K562 (cell line): ENCODE measurements around the gene TANC1. TPM values are rescaled to one million over a fixed set of nuclear protein-coding genes. Genes with fewer than 3 reads are reported as not detected.

Source experiments
- ATAC-seq: fragments of 200-7000 bp; cut with Tn5 transposase; 3 replicates; pipeline ENCODE4 v1.9.1; 2020; ENCODE audit warnings: moderate library complexity
- BruUV-seq: library from RNA; stranded (reverse); fragments of 400-500 nt; replicated peaks from 2 replicates; lab custom pipeline; 2021; lab: Mats Ljungman, UMichigan
- CTCF ChIA-PET: fragments of 300-600 bp; formaldehyde crosslinking; extraction: SDS; loops from one replicate; lab custom pipeline; 2021; ENCODE audit warnings: low intra/inter-chr PET ratio; lab: Yijun Ruan, JAX
- POLR2A ChIA-PET: fragments of 300-600, 350-650 bp; sonication (Branson Sonifier 250); formaldehyde crosslinking; extraction: SDS; loops from one replicate; lab custom pipeline; 2021; ENCODE audit warnings: antibody characterized with exemption, inconsistent platforms; lab: Yijun Ruan, JAX
- DNase-seq, 4 experiments: peaks; one replicate each; pipeline versions ENCODE4 v3.0.0 to v3.0.0-alpha.2; 2011 to 2018; ENCODE audit warnings: low spot score in 3 of 4, mixed read lengths in 3 of 4; ENCODE audit errors: extremely low read depth in 1 of 4
- FAIRE-seq: peaks from 2 replicates; lab custom pipeline; 2011; peaks lifted over from hg19 to GRCh38; lab: Jason Lieb, UNC
- H2AFZ ChIP-seq: 2 replicates; pipeline ENCODE4 v1.6.0; 2011; ENCODE audit warnings: low read depth, low read length, control low read depth, inconsistent platforms
- H3K27ac ChIP-seq: fragments of 200-600 bp; 3 replicates; pipeline ENCODE4 v1.8.0; 2011; ENCODE audit warnings: low read depth, mild to moderate bottlenecking, control low read depth, inconsistent platforms, low read length, moderate library complexity, mixed read lengths; ENCODE audit errors: extremely low read depth
- H3K27me3 ChIP-seq, 2 experiments: fragments of 300-600 bp in 1 of 2; 2 replicates in 1 of 2; 3 replicates in 1 of 2; pipeline versions ENCODE4 v1.6.0 to v1.8.0; 2011; ENCODE audit warnings: inconsistent platforms in 2 of 2, low read length in 2 of 2, mild to moderate bottlenecking in 1 of 2, mixed read lengths in 1 of 2, moderate library complexity in 1 of 2; ENCODE audit not compliant: control insufficient read depth in 2 of 2, insufficient read depth in 2 of 2
- H3K36me3 ChIP-seq: fragments of 300-600 bp; 3 replicates; pipeline ENCODE4 v1.8.0; 2011; ENCODE audit warnings: mild to moderate bottlenecking, low read length, inconsistent platforms; ENCODE audit not compliant: control insufficient read depth, insufficient read depth
- H3K4me1 ChIP-seq, 2 experiments: fragments of 200-600 bp in 1 of 2; replicated peaks in 1 of 2; 2 replicates in 1 of 2; 3 replicates in 1 of 2; pipeline versions ENCODE4 v1.5.1 to v1.8.0; 2011; ENCODE audit warnings: inconsistent platforms in 2 of 2, low read length in 2 of 2, mild to moderate bottlenecking in 1 of 2, mixed read lengths in 1 of 2, moderate library complexity in 1 of 2; ENCODE audit not compliant: control insufficient read depth in 2 of 2, insufficient read depth in 2 of 2
- H3K4me2 ChIP-seq: 2 replicates; pipeline ENCODE4 v1.6.1; 2011; ENCODE audit warnings: low read length, control low read depth, inconsistent platforms, mixed read lengths; ENCODE audit not compliant: insufficient read depth
- H3K4me3 ChIP-seq: fragments of 200-600 bp; sonication (generic), shearing (Covaris generic); 2 replicates; pipeline ENCODE4 v1.5.1; 2016; ENCODE audit warnings: control low read depth, inconsistent platforms
- H3K79me2 ChIP-seq: fragments of 200-600 bp; 3 replicates; pipeline ENCODE4 v1.8.0; 2011; ENCODE audit warnings: low read length, inconsistent platforms; ENCODE audit not compliant: control insufficient read depth, insufficient read depth
- H3K9ac ChIP-seq, 2 experiments: 2 replicates each; pipeline versions ENCODE4 v1.6.0 to v1.6.1; 2011; ENCODE audit warnings: low read depth in 2 of 2, low read length in 2 of 2, control low read depth in 1 of 2, inconsistent platforms in 1 of 2, mild to moderate bottlenecking in 1 of 2, mixed read lengths in 1 of 2; ENCODE audit not compliant: insufficient read depth in 1 of 2
- H3K9me1 ChIP-seq: one replicate; pipeline ENCODE4 v1.6.0; 2011; ENCODE audit warnings: inconsistent platforms, mild to moderate bottlenecking, low read length, moderate library complexity; ENCODE audit not compliant: control insufficient read depth, insufficient read depth
- H3K9me3 ChIP-seq: replicated peaks from 2 replicates; pipeline ENCODE4 v1.5.1; 2011; ENCODE audit warnings: low read depth, low read length, inconsistent platforms; ENCODE audit not compliant: control insufficient read depth, insufficient read depth
- H4K20me1 ChIP-seq: replicated peaks from 2 replicates; pipeline ENCODE4 v1.6.1; 2011; ENCODE audit warnings: low read length, inconsistent platforms, mixed read lengths; ENCODE audit not compliant: control insufficient read depth, insufficient read depth
- CTCFL ChIP-seq: IDR thresholded peaks from 2 replicates; pipeline ENCODE4 v1.6.1; 2011; ENCODE audit warnings: borderline replicate concordance, low read depth, mild to moderate bottlenecking, moderate library complexity, low read length; ENCODE audit not compliant: insufficient read depth, poor library complexity, severe bottlenecking
- FOS ChIP-seq: IDR thresholded peaks from 3 replicates; pipeline ENCODE4 v1.6.1; 2011; ENCODE audit not compliant: insufficient read length; ENCODE audit errors: extremely low read depth
- HIVEP1 ChIP-seq: fragments of 250-450 bp; sonication (Bioruptor Pico); IDR thresholded peaks from 2 replicates; pipeline ENCODE4 v1.4.0; 2020; ENCODE audit warnings: mild to moderate bottlenecking
- MTA1 ChIP-seq: fragments of 450-650 bp; IDR thresholded peaks from 2 replicates; pipeline ENCODE4 v1.6.1; 2017; ENCODE audit warnings: borderline replicate concordance
- PHF8 ChIP-seq: fragments of 200-600 bp; sonication (generic); IDR thresholded peaks from 2 replicates; pipeline ENCODE4 v1.6.1; 2012; ENCODE audit warnings: mixed run types, mild to moderate bottlenecking, inconsistent platforms, low read length, moderate library complexity, borderline replicate concordance
- RUNX1 ChIP-seq: sonication (generic); IDR thresholded peaks from 2 replicates; pipeline ENCODE4 v1.6.1; 2016; ENCODE audit warnings: antibody characterized with exemption, low read depth
- SMAD3 ChIP-seq: fragments of 450-650 bp; formaldehyde crosslinking; conservative IDR thresholded peaks from 2 replicates; pipeline ENCODE4 v1.4.0; 2020; ENCODE audit warnings: mild to moderate bottlenecking
- SP2 ChIP-seq: IDR thresholded peaks from 2 replicates; pipeline ENCODE4 v1.6.1; 2011; ENCODE audit warnings: mild to moderate bottlenecking, low read depth, low read length, moderate library complexity; ENCODE audit not compliant: poor library complexity, severe bottlenecking; ENCODE audit errors: extremely low read depth
- USF2 ChIP-seq: sonication (generic); formaldehyde crosslinking; IDR thresholded peaks from 2 replicates; pipeline ENCODE4 v1.5.0; 2020; ENCODE audit warnings: missing genetic modification reagents
- ZBTB49 ChIP-seq: sonication (generic); formaldehyde crosslinking; IDR thresholded peaks from 2 replicates; pipeline ENCODE4 v1.8.0; 2022; ENCODE audit warnings: missing genetic modification reagents, mild to moderate bottlenecking, borderline replicate concordance
- ZNF41 ChIP-seq: fragments of 250-450 bp; sonication (Bioruptor Pico); conservative IDR thresholded peaks from 2 replicates; pipeline ENCODE4 v1.4.0; 2020; ENCODE audit warnings: mild to moderate bottlenecking
- ZNF57 ChIP-seq: fragments of 450-650 bp; formaldehyde crosslinking; IDR thresholded peaks from 2 replicates; pipeline ENCODE4 v1.4.0; 2020; ENCODE audit warnings: mild to moderate bottlenecking, moderate library complexity
- WGBS: fragments of 100-300 bp; shearing (Covaris generic); methylation state at CpG from one replicate; pipeline ENCODE4 v1.1.6; 2016; ENCODE audit warnings: low coverage, mixed read lengths; ENCODE audit not compliant: insufficient coverage; ENCODE audit errors: missing lambda C conversion rate; 5-methylcytosine and 5-hydroxymethylcytosine counted together
- in situ Hi-C: fragments of 300-500 bp; cut with MboI; formaldehyde crosslinking; loops from 4 replicates; pipeline ENCODE4 v1.15.0; 2018; ENCODE audit warnings: inconsistent platforms, mixed read lengths
- intact Hi-C: fragments of 100-400 bp; cut with micrococcal nuclease; formaldehyde crosslinking; loops from 2 replicates; pipeline ENCODE4 v1.14.2; 2022
- polyA plus RNA-seq, 8 experiments: library from polyadenylated mRNA; depleted of rRNA in 4 of 8; stranded (reverse) in 5 of 8; unstranded in 3 of 8; fragments of >200 nt; fragmentation: Nextera tagmentation in 2 of 8; fragmentation: Illumina TruSeq in 1 of 8; extraction: Ambion mirVana in 2 of 8; extraction: Trizol in 1 of 8; gene quantifications; 2 replicates each; pipeline versions ENCODE4 v1.2.1 to v1.2.3, GENCODE V29; 2011 to 2014; ENCODE audit warnings: inconsistent platforms in 1 of 8, missing spikeins in 1 of 8
- total RNA-seq, 7 experiments: library from RNA; depleted of rRNA in 6 of 7; stranded (reverse); fragments of >200 nt in 6 of 7; fragmentation: Illumina TruSeq in 2 of 7; extraction: Trizol in 2 of 7; gene quantifications; 2 replicates each; pipeline versions ENCODE4 v1.2.1 to v1.2.3, GENCODE V29; 2011 to 2021; ENCODE audit warnings: low replicate concordance in 1 of 7

The TANC1 gene
- total and polyA plus RNA-seq, 9 of the 15 experiments (the other 6 are each of a cell fraction or from before 2014, with no cell fraction given) = under 0.01 to 0.20 (median 0.07) TPM; not detected in 1

- no peak for TF ChIP-seq ZBTB49 (CRISPR knock-in tag)
Measured at GRCh38 chr2:159060518-159060917, 92.1 kb downstream of the TANC1 start (continued).

GRCh38 chr2:159063677-159064076, 95.2 kb downstream of the TANC1 start:
- Histone ChIP-seq H3K9ac (no peak overlapping the region), H3K9me1 (no peaks in the 10 kb centered on the region), H3K4me1 (no peaks in the 10 kb centered on the region), H3K9me3 (no peaks in the 10 kb centered on the region), H3K36me3 (no peaks in the 10 kb centered on the region), H2AFZ (no peak overlapping the region), H3K79me2 (no peaks in the 10 kb centered on the region), H3K4me2 (no peak overlapping the region), H4K20me1 (no peaks in the 10 kb centered on the region), H3K4me3 (no peak overlapping the region), H3K27me3 (peaks cover 2 to 6% of the 10 kb centered on the region in 2 experiments; a peak in 2 of 5 replicates), H3K27ac (no peak overlapping the region)
- in situ Hi-C loops = no loop called here
- no TSS peak for BruUV-seq
- no peak for DNase-seq
- TF ChIP-seq MTA1 (no peak), RUNX1 (no peak), ZNF41 (no peak), FOS (no peak), PHF8 (no peak), SMAD3 (CRISPR knock-in tag) (no peak), SP2 (no peak), CTCFL (no peak), USF2 (no peak), ZNF57 (no peak), HIVEP1 (CRISPR knock-in tag) (no peak)
- CTCF ChIA-PET = no interaction called here
- POLR2A ChIA-PET = interaction anchor here (0.6 kb wide), 1 partner anchor 21 kb away, joined by 3 read pairs; no protein-coding TSS in a partner anchor
- ATAC-seq = no peak
- intact Hi-C loops = no loop called here
- no peak for FAIRE-seq
- WGBS = 16% methylated on average over 4 of the region's 4 CpGs
